ENCODE results near the gene APBB2. TPM values are rescaled to one million over a fixed set of nuclear protein-coding genes. Genes with fewer than 3 reads are reported as not detected.

Gene APBB2
- total and polyA plus RNA-seq, 10 of the 15 experiments (the other 5 are each of a cell fraction or from before 2014, with no cell fraction given): 2.7 to 24.6 (median 19.0) TPM

DNA sequence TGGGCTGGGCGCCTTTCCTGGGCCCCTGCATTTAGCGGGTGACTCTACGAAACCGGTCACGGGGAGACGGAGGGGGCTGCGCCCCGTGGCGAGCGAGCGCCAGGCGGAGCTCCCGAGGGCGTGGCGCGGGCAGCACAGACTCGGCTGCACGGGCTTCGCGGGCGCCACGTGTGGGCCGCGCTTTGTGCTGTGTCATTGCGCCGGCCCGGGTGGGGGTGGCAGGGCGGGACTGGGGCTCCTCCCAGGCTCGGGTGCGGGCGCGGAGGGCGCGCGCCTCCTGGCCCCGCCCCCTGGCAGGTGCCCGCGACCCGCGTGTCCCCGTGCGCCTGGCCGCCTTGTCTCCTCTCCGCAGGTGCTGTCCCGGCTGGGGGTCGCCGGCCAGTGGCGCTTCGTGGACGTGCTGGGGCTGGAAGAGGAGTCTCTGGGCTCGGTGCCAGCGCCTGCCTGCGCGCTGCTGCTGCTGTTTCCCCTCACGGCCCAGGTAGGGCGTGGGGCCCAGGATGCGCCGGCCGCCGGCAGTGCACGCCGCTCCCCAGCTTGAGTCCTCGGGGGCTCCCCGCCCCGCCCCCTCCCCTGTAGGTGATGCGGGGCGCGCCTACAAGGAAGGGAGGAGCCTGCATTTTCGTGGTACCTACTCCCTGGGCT lies 43.0 kb upstream of the APBB2 start (continued):
- TF ChIP-seq E2F8 (IDR thresholded peaks at IDR 0.05; ENCODE audit: low read depth, partially characterized antibody) (no peak), EP300 (IDR thresholded peaks at IDR 0.05; ENCODE audit: borderline replicate concordance in 1 of 2, control insufficient read depth in 1 of 2, low read depth in 2 of 2, low read length in 2 of 2) (no peak), USF1 (IDR thresholded peaks at IDR 0.05; ENCODE audit: borderline replicate concordance, extremely low read length, insufficient read depth, low read depth, low read length) (peak; percentile 31), MYC (IDR thresholded peaks at IDR 0.05; ENCODE audit: insufficient read depth, insufficient read length, insufficient replicate concordance, low read length, severe bottlenecking) (no peak), SMAD5 (IDR thresholded peaks at IDR 0.05; ENCODE audit: low read depth) (no peak), KLF5 (IDR thresholded peaks at IDR 0.05; ENCODE audit: partially characterized antibody) (no peak), GATAD2B (conservative IDR thresholded peaks at IDR 0.05; ENCODE audit: low read depth) (no peak), NFXL1 (IDR thresholded peaks at IDR 0.05; ENCODE audit: borderline replicate concordance) (no peak), BCLAF1 (IDR thresholded peaks at IDR 0.05) (no peak)
- TF ChIP-seq, protein P1, sequence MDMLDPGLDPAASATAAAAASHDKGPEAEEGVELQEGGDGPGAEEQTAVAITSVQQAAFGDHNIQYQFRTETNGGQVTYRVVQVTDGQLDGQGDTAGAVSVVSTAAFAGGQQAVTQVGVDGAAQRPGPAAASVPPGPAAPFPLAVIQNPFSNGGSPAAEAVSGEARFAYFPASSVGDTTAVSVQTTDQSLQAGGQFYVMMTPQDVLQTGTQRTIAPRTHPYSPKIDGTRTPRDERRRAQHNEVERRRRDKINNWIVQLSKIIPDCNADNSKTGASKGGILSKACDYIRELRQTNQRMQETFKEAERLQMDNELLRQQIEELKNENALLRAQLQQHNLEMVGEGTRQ (IDR thresholded peaks at IDR 0.05; ENCODE audit: borderline replicate concordance, low read depth, low read length): no peak
